Measurements from ENCODE around the gene KIF17.

Gene KIF17

DNA sequence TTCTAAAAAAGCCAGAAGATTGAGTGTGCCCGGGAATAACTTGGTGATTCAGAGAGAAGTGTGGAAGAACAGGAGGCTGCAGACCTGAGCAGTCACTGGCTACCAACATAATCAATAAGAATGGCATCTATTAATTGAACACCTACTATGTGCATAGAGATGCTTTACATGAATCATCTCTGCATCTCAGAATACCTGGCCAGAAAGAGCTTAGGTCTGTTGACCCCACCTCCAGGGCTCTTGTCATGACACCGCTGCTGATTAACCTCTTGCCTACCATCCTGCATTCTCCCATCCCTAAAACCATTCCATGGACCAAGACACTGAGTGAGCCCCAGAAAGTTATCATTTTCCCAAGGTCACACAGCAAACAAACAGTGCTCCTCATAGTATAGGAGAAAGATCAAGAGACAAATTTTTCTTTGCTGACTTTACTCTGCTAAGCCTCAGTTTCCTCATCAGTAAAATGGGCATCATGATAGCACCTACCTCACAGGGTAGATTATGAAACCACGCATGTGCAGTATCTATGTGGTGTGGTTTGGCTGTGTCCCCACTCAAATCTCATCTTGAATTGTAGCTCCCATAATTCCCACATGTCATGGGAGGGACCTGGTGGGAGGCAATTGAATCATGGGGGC, 100.8 kb downstream of the KIF17 start:
- no peak for DNase-seq

DNA sequence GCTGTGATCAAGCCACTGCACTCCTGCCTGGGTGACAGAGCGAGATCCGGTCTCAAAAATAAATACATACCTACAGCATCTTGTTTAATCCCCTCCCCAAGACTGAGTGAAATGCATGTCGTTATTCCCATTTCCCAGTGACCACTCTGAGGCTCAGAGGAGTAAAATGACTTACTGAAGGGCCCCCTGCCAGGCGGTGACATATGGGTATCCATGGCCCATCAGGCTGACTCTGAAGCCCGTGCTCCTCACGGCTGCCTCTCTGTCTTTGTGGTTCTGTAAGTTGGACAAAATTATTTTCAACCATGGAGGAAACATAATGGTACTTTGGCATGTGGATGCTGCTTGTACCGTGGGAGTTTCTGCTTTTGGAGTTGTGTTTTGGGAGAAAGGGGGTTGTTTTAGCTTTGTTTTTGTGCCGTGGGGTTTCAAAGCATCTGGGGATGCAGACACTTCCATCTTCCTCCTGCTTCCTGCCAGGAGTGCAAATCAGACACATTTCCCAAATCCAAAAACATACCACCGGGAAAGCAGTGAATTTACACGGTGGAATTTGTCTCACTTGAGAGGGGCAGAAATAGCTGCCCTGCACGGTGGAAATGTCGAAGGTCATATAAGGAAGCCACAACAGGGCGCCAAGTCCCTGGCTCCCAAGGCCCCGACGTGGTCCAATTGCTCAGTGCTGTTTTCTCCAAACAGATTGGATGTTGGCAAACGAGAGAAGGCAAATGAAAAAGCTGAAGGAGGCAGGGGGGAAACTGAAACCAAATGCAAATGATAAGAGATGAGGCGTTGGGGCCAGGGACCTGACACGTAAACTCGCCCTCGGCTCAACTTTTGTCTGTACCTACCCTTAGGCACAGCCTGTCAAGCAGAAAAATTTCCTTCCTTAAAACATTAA, 101.6 kb downstream of the KIF17 start:
- DNase-seq, result no peak

DNA sequence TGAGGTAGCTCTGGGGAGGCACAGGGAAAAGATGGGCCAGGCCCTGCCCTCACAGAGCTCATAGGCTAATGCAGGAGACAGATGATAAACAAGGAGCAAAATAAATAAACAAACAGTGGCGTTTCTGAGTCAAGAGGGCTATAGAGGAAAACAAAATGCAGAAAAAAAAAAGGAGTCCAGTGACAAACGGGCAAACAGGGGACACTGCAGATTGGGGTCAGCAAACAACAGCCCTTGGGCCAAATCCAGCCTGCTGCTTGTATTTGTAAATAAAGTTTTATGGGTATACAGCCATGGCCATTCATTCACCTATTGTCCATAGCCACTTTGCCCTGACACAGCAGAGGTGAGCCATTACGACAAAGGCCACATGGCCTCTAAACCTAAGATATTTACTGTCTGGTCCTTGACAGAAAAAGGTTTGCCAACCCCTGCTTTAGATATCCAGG, 103.7 kb downstream of the KIF17 start:
- no peak for DNase-seq
